ENCODE measurements around the gene SEMA3B. TPM values are rescaled to one million over a fixed set of nuclear protein-coding genes. Genes with fewer than 3 reads are reported as not detected.

SEMA3B gene
- polyA plus RNA-seq, 1 donor (not counting 4 experiments of a cell fraction or from before 2014, with no cell fraction given) = 0.58 TPM

DNA sequence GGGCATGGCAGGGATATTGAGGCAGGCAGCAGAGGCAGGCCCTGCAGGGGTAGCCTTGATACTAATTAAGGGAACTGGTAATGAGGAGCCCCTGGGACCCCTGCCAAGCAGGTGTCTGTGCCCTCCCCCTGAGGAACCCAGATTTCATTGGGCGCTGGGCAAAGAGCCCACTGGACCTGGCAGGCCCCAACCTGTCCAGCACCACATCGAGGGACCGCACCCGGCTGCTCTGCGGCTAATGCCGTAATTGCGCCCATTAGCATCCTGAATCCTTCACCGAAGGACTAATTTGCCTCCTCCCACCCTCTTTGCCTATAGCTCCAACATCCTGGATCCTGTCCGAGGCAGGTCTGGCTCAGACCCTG is 13.7 kb upstream of the SEMA3B start:
- H3K4me1 ChIP-seq (ENCODE audit: control insufficient read depth, extremely low read depth, insufficient read depth, low read length) = peaks cover 38% of the 10 kb centered on the region

DNA sequence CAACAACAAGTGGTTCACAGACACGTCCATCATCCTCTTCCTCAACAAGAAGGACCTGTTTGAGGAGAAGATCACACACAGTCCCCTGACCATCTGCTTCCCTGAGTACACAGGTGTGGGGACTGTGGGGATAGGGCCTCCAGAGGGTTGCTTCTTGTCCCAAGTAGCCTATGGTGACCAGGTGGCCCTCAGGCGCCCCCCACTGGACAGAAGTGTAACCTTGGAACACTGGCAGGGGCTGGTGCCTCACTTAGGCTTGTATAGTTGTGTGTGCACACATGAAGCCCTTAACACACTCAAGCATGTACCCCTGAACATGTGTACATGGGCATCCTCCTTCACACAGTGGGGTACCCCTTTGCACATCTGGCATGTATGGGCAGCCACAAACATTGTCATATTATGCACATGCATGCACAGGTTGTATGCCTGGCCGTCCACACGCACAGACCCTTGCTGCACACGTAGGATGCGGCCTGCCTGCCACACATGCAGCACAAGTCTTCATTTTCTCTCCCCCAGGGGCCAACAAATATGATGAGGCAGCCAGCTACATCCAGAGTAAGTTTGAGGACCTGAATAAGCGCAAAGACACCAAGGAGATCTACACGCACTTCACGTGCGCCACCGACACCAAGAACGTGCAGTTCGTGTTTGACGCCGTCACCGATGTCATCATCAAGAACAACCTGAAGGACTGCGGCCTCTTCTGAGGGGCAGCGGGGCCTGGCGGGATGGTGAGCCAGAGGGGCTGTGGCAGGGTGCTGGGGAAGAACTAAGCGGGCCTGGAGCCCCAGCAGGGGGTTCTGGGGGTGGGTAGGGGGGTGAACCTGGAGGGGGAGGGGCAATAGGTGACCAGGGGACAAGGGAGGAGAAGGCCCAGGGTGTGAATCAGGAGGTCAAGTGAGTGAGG is 11.7 kb upstream of the SEMA3B start:
- no peak for TF ChIP-seq EZH2 (IDR thresholded peaks at IDR 0.05; ENCODE audit: low read length)
- TF ChIP-seq, protein P1, sequence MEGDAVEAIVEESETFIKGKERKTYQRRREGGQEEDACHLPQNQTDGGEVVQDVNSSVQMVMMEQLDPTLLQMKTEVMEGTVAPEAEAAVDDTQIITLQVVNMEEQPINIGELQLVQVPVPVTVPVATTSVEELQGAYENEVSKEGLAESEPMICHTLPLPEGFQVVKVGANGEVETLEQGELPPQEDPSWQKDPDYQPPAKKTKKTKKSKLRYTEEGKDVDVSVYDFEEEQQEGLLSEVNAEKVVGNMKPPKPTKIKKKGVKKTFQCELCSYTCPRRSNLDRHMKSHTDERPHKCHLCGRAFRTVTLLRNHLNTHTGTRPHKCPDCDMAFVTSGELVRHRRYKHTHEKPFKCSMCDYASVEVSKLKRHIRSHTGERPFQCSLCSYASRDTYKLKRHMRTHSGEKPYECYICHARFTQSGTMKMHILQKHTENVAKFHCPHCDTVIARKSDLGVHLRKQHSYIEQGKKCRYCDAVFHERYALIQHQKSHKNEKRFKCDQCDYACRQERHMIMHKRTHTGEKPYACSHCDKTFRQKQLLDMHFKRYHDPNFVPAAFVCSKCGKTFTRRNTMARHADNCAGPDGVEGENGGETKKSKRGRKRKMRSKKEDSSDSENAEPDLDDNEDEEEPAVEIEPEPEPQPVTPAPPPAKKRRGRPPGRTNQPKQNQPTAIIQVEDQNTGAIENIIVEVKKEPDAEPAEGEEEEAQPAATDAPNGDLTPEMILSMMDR (optimal IDR thresholded peaks at IDR 0.05 in 1 of 3, IDR thresholded peaks at IDR 0.05 in 1 of 3, conservative IDR thresholded peaks at IDR 0.05 in 1 of 3; ENCODE audit: extremely low read depth in 1 of 3, insufficient read depth in 2 of 3, low read length in 3 of 3) = peak in 2 of 3 experiments; percentile 49 to 63
- no peaks in the 10 kb centered on the region for H3K9me1 ChIP-seq (ENCODE audit: control insufficient read depth, extremely low read depth, insufficient read depth, low read length)
- no peaks in the 10 kb centered on the region for H3K9me3 ChIP-seq (ENCODE audit: control insufficient read depth, low read depth, low read length)
- no peak overlapping the region for H2AFZ ChIP-seq (ENCODE audit: control insufficient read depth, low read length)
- H3K4me2 ChIP-seq (ENCODE audit: control insufficient read depth, extremely low read depth, insufficient read depth, low read depth, low read length) = no peak overlapping the region
- no peak for FAIRE-seq
- H4K20me1 ChIP-seq (ENCODE audit: control insufficient read depth, extremely low read depth, insufficient read depth, low read length) = no peaks in the 10 kb centered on the region
- peaks cover 10% of the 10 kb centered on the region for H3K79me2 ChIP-seq (ENCODE audit: control insufficient read depth, insufficient read depth, low read length)
- no peak overlapping the region for H3K9ac ChIP-seq (ENCODE audit: control insufficient read depth, extremely low read depth, insufficient read depth, low read length)
- H3K27me3 ChIP-seq (ENCODE audit: control insufficient read depth, extremely low read depth, insufficient read depth, low read length) = no peaks in the 10 kb centered on the region
- peaks cover 30% of the 10 kb centered on the region for H3K4me1 ChIP-seq (ENCODE audit: control insufficient read depth, extremely low read depth, insufficient read depth, low read length)
- no peak overlapping the region for H3K27ac ChIP-seq (ENCODE audit: control insufficient read depth, insufficient read depth, low read length)
- peaks cover 23 to 33% of the 10 kb centered on the region in 2 experiments for H3K36me3 ChIP-seq (ENCODE audit: control insufficient read depth in 2 of 2, extremely low read depth in 1 of 2, insufficient read depth in 2 of 2, low read length in 2 of 2)
- H3K4me3 ChIP-seq (ENCODE audit: control insufficient read depth in 2 of 3, extremely low read depth in 1 of 3, insufficient read depth in 2 of 3, low read depth in 1 of 3, low read length in 3 of 3) = no peak overlapping the region
- dilution Hi-C loops (cut with MboI; ENCODE audit: extremely low pct_ligation_motif_present, low sequenced_read_pairs) = no loop called here
- no peak for DNase-seq (ENCODE audit: low read depth, low spot score)

More for the DNA sequence above, 13.7 kb upstream of the SEMA3B start:
- no peak for DNase-seq (ENCODE audit: low read depth, low spot score)
- H3K4me3 ChIP-seq (ENCODE audit: control insufficient read depth in 2 of 3, extremely low read depth in 1 of 3, insufficient read depth in 2 of 3, low read depth in 1 of 3, low read length in 3 of 3) = no peak overlapping the region
- no peak overlapping the region for H2AFZ ChIP-seq (ENCODE audit: control insufficient read depth, low read length)
- H3K79me2 ChIP-seq (ENCODE audit: control insufficient read depth, insufficient read depth, low read length) = peaks cover 27% of the 10 kb centered on the region
- H3K36me3 ChIP-seq (ENCODE audit: control insufficient read depth in 2 of 2, extremely low read depth in 1 of 2, insufficient read depth in 2 of 2, low read length in 2 of 2) = peaks cover 26 to 38% of the 10 kb centered on the region in 2 experiments
- H4K20me1 ChIP-seq (ENCODE audit: control insufficient read depth, extremely low read depth, insufficient read depth, low read length) = peaks cover 9% of the 10 kb centered on the region
- no peaks in the 10 kb centered on the region for H3K27me3 ChIP-seq (ENCODE audit: control insufficient read depth, extremely low read depth, insufficient read depth, low read length)
- TF ChIP-seq EZH2 (IDR thresholded peaks at IDR 0.05; ENCODE audit: low read length) = no peak
- TF ChIP-seq, protein P1 (optimal IDR thresholded peaks at IDR 0.05 in 1 of 3, IDR thresholded peaks at IDR 0.05 in 1 of 3, conservative IDR thresholded peaks at IDR 0.05 in 1 of 3; ENCODE audit: extremely low read depth in 1 of 3, insufficient read depth in 2 of 3, low read length in 3 of 3) = no peak
- H3K9me1 ChIP-seq (ENCODE audit: control insufficient read depth, extremely low read depth, insufficient read depth, low read length) = peaks cover 3% of the 10 kb centered on the region
- H3K9me3 ChIP-seq (ENCODE audit: control insufficient read depth, low read depth, low read length) = no peaks in the 10 kb centered on the region
- peak overlapping the region; percentile 46 for H3K9ac ChIP-seq (ENCODE audit: control insufficient read depth, extremely low read depth, insufficient read depth, low read length)
- peak overlapping the region; percentile 71 for H3K27ac ChIP-seq (ENCODE audit: control insufficient read depth, insufficient read depth, low read length)
- FAIRE-seq = peak; percentile 63
- dilution Hi-C loops (cut with MboI; ENCODE audit: extremely low pct_ligation_motif_present, low sequenced_read_pairs) = no loop called here
- peak overlapping the region; percentile 7 for H3K4me2 ChIP-seq (ENCODE audit: control insufficient read depth, extremely low read depth, insufficient read depth, low read depth, low read length)

Data from keratinocyte (primary cell).